ENCODE data around the gene SARNP.

- no peak for TF ChIP-seq CTCF (IDR thresholded peaks at IDR 0.05)
- no peak for TF ChIP-seq POLR2AphosphoS5 (IDR thresholded peaks at IDR 0.05)
These were observed 10.3 kb upstream of the SARNP start for GRCh38 chr12:55827806-55828205.
